ENCODE results near the gene RAPGEF1.

RAPGEF1 gene

DNA sequence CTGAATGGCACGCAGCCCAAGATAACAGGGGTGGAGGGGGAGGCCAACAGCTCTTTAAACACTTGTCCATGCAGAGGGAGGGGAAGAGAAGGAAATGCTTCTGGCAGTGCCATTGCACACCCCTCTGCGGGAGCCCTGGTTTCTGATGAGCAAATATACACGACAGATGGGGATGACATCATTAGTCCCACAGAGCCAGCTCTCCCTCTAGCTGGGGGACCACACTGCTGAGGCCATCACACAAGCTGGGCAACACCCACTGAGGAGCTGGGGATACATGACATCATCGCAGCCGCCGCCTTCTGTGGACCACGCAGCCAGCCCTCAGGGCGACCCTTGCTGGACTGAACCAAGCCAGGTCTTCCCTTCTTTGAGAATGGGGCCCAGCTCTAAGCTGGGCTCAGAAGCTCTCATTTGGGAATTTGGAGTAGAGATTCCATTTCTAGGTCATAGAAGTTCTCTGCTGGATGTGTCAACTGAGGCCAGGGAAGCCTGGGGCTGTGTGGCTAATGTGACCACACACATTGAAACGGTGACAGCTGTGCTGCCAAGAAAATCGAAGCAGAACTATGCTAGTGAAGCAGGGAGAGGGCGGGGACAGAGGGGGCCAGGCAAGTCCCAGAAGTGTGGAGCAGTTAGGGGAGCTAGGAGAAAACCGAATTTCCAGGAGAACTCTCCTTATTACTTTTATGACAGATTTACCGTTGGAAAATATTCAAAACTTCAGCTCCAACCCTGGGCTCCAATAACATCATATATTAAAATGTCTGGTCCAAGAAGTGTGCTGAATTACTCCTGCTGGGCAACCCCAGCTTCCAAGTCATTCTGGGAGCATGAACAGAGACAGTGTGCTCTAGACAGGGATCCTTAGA is 115.0 kb downstream of the RAPGEF1 start:
- no peak overlapping the region for H3K4me3 ChIP-seq (ENCODE audit: low read depth, low read length)
- in situ Hi-C loops (cut with HindIII; ENCODE audit: low sequenced_read_pairs): no loop called here
- DNase-seq (ENCODE audit: low read depth, low spot score): peak; percentile 10
- TF ChIP-seq, protein P1, sequence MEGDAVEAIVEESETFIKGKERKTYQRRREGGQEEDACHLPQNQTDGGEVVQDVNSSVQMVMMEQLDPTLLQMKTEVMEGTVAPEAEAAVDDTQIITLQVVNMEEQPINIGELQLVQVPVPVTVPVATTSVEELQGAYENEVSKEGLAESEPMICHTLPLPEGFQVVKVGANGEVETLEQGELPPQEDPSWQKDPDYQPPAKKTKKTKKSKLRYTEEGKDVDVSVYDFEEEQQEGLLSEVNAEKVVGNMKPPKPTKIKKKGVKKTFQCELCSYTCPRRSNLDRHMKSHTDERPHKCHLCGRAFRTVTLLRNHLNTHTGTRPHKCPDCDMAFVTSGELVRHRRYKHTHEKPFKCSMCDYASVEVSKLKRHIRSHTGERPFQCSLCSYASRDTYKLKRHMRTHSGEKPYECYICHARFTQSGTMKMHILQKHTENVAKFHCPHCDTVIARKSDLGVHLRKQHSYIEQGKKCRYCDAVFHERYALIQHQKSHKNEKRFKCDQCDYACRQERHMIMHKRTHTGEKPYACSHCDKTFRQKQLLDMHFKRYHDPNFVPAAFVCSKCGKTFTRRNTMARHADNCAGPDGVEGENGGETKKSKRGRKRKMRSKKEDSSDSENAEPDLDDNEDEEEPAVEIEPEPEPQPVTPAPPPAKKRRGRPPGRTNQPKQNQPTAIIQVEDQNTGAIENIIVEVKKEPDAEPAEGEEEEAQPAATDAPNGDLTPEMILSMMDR (IDR thresholded peaks at IDR 0.05; ENCODE audit: low read depth, low read length): no peak

DNA sequence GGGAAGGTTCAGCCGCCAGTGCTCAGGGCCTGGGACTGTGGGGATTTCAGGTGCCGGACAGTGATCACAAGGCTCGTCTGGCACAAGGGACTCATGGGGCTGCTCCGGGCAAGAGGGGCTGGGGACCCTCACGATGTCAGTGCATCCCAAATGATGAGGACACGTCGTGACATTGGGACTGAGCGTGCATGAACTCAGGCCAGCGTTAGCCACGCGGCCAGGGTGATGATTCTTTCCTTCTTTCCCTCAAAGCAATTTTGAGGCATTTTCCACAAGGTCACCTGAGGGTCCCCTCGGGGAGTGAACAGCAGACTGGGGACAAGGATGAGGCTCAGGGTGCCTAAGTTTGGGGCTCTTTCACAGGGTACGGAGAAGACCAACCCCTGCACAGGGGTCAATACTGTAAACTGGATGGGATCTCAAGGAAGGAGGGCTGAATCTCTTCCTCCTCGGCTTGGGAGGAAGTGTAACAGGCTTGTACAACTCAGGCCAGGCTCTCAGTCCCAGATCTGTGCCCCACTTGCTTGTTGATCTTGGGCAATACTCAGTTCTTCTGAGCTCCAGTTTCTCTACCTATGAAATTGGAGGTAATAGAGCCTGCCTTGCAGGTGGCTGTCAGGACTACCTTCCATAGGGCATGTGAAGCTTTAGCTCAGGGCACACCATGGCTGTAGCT is 116.1 kb downstream of the RAPGEF1 start:
- in situ Hi-C loops (cut with HindIII; ENCODE audit: low sequenced_read_pairs): no loop called here
- TF ChIP-seq, protein P1 (IDR thresholded peaks at IDR 0.05; ENCODE audit: low read depth, low read length): no peak
- no peak overlapping the region for H3K4me3 ChIP-seq (ENCODE audit: low read depth, low read length)
- no peak for DNase-seq (ENCODE audit: low read depth, low spot score)

DNA sequence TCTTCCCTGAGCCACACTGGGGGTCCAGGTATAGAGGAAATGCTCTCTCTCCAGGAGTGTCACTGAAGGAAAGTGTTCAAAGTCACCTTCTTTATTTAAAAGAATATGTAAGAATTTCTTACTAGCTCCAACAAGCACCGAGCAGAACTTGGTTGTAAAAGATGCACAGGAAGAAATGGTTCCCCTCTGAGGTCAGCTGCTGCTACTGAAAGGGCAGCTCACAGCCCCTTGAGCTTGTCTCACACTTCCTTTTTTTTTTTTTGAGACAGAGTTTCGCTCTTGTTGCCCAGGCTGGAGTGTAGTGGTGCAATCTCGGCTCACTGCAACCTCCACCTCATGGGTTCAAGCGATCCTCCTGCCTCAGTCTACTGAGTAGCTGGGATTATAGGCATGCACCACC is 117.4 kb downstream of the RAPGEF1 start:
- no peak overlapping the region for H3K4me3 ChIP-seq (ENCODE audit: low read depth, low read length)
- DNase-seq (ENCODE audit: low read depth, low spot score): no peak
- in situ Hi-C loops (cut with HindIII; ENCODE audit: low sequenced_read_pairs): no loop called here
- TF ChIP-seq, protein P1 (IDR thresholded peaks at IDR 0.05; ENCODE audit: low read depth, low read length): no peak

DNA sequence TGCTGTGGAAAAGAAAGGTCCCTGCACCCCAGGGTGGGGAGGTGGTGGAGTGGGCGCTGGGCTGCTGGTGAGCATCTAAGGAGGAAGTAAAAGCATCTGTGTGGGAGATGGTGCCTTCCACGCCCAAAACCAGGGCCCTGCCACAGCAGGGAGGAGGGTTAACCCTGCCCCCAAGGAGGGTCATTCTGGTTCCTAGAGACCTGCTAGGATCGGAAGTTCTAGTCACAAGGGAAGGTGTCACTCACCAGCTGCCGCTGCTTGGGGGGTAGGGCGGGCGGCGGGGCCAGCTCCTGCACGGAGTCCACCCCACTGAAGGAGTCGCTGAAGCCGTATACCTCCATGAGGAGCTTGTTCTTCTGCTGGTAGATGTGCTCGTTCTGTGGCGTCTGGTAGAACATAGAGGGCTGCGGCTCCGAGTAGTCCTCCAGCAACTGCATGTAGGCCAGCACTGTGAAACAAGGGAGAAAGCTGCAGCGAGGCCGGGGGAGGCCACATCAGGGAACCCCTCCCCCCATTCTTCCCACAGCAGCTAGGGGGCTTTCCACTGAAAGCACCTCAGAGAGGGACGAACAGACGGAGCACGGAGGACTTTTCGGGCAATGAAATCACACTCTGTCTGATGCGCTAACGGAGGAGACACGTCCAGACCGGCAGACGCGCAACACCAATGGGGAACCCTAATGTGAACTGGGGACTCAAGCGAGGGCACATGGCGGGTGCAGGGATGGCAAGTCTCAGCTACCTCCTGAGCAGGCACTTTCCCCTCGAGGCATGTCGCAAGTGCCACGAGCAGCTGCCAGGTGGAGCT is 118.1 kb downstream of the RAPGEF1 start:
- in situ Hi-C loops (cut with HindIII; ENCODE audit: low sequenced_read_pairs): no loop called here
- no peak for DNase-seq (ENCODE audit: low read depth, low spot score)
- H3K4me3 ChIP-seq (ENCODE audit: low read depth, low read length): no peak overlapping the region
- TF ChIP-seq, protein P1 (IDR thresholded peaks at IDR 0.05; ENCODE audit: low read depth, low read length): no peak

DNA sequence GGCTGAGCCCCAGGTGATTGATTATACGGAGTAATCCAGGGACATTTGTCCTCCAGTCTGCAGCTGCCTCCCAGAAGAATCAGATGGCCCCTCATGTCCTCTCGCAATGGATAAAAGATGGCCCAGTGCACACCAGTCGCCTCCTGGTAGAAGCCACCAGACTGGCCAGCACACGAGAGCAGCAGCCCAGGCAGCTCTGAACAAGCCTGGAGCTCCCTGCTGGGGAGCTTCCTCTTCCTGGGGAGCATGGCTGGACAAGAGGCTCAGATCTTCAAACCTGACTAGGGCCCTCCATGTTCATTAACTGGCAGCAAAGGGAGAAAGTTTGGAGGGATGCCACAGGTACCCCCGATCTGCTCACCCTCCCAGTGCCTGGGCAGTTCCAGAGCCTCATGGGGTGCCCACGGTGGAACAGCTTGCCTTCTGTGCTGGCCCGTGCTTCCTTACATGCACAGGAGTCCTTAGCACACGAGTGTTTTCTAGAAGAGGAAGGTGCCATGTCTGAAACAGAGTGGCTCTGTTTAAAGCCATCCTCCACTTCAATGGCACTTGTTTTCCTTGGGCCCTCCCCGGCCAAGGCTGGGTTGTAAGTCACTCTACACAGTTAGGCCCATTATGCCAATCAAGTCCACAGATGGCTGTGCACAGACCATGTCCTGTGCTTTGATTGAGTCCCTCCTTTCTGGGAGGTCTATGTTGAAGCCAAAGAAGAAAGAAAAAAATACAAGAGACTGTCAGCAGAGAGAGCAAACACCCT is 118.9 kb downstream of the RAPGEF1 start:
- H3K4me3 ChIP-seq (ENCODE audit: low read depth, low read length): no peak overlapping the region
- no peak for DNase-seq (ENCODE audit: low read depth, low spot score)
- in situ Hi-C loops (cut with HindIII; ENCODE audit: low sequenced_read_pairs): no loop called here
- TF ChIP-seq, protein P1 (IDR thresholded peaks at IDR 0.05; ENCODE audit: low read depth, low read length): no peak

DNA sequence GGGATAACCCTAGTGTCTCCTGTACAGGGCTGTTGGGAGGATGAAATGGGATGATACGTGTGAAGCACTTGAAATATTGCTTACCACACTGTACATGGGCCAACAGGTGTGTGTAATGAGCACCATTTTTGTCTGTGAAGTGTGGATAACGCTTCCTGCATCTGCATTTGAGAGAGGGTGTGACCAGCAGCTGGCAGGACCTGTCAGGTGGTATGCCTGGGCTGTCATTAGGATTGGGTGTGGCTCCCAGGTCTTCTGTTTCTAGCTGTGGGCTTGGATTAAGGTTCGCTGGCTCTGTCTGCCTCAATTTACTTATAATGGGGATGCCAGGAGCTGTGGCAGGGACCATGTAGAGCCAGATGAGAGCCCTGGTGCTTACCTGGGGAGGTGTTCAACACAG is 120.2 kb downstream of the RAPGEF1 start:
- DNase-seq (ENCODE audit: low read depth, low spot score): no peak
- in situ Hi-C loops (cut with HindIII; ENCODE audit: low sequenced_read_pairs): no loop called here
- TF ChIP-seq, protein P1 (IDR thresholded peaks at IDR 0.05; ENCODE audit: low read depth, low read length): no peak
- H3K4me3 ChIP-seq (ENCODE audit: low read depth, low read length): no peak overlapping the region
